HepG2 (cell line): Measurements from ENCODE around the gene TSSK3. TPM values are rescaled to one million over a fixed set of nuclear protein-coding genes. Genes with fewer than 3 reads are reported as not detected.
A peak's percentile ranks its signal among the peaks of the same experiment; 100 is the strongest.

ENCODE experiments used
- SIX4 ChIP-seq: sonication (generic); formaldehyde crosslinking; IDR thresholded peaks from 2 replicates; pipeline ENCODE4 v1.4.0; 2020; ENCODE audit warnings: missing genetic modification reagents
- TAF1 ChIP-seq: sonication (generic); formaldehyde crosslinking; IDR thresholded peaks from 2 replicates; pipeline ENCODE4 v1.4.0; 2020; ENCODE audit warnings: missing genetic modification reagents
- XRCC5 ChIP-seq: fragments of 200-400 bp; formaldehyde crosslinking; optimal IDR thresholded peaks from 2 replicates; pipeline ENCODE3; 2017; ENCODE audit warnings: mild to moderate bottlenecking, low read length
- ZKSCAN5 ChIP-seq: sonication (generic); formaldehyde crosslinking; IDR thresholded peaks from 2 replicates; pipeline ENCODE4 v1.5.1; 2020; ENCODE audit warnings: mild to moderate bottlenecking, missing genetic modification reagents
- ZNF10 ChIP-seq: sonication (generic); formaldehyde crosslinking; IDR thresholded peaks from 2 replicates; pipeline ENCODE4 v1.4.0; 2020; ENCODE audit warnings: mild to moderate bottlenecking, low read depth, missing genetic modification reagents, borderline replicate concordance
- ZNF20 ChIP-seq: sonication (generic); formaldehyde crosslinking; IDR thresholded peaks from 2 replicates; pipeline ENCODE4 v1.4.0; 2020; ENCODE audit warnings: mild to moderate bottlenecking, moderate library complexity, missing genetic modification reagents
- ZNF333 ChIP-seq: sonication (generic); formaldehyde crosslinking; IDR thresholded peaks from 2 replicates; pipeline ENCODE4 v1.4.0; 2020; ENCODE audit warnings: mild to moderate bottlenecking, missing genetic modification reagents, borderline replicate concordance
- ZNF563 ChIP-seq: sonication (generic); formaldehyde crosslinking; IDR thresholded peaks from 2 replicates; pipeline ENCODE4 v1.8.0; 2022; ENCODE audit warnings: mild to moderate bottlenecking, moderate library complexity, missing genetic modification reagents
- ZNF616 ChIP-seq: sonication (generic); formaldehyde crosslinking; IDR thresholded peaks from 2 replicates; pipeline ENCODE4 v1.5.0; 2020; ENCODE audit warnings: low read depth, mild to moderate bottlenecking, missing genetic modification reagents
- ZNF773 ChIP-seq: sonication (generic); formaldehyde crosslinking; IDR thresholded peaks from 2 replicates; pipeline ENCODE4 v1.4.0; 2020; ENCODE audit warnings: missing genetic modification reagents, borderline replicate concordance
- polyA plus RNA-seq, 8 experiments: library from polyadenylated mRNA; depleted of rRNA in 3 of 8; stranded (reverse) in 7 of 8; unstranded in 1 of 8; fragments of >200 nt; fragmentation: Illumina TruSeq in 4 of 8; extraction: Trizol in 4 of 8; gene quantifications; 2 replicates each; pipeline versions ENCODE4 v1.2.1 to v1.2.3, GENCODE V29; 2011 to 2016; ENCODE audit warnings: low read depth in 4 of 8, missing spikeins in 1 of 8, mixed read lengths in 1 of 8; ENCODE audit not compliant: insufficient read depth in 1 of 8
- total RNA-seq, 5 experiments: library from RNA; depleted of rRNA; stranded (reverse); fragments of >200 nt; fragmentation: Illumina TruSeq; extraction: Trizol; gene quantifications; 2 replicates each; pipeline ENCODE4 v1.2.3, GENCODE V29; 2016; ENCODE audit warnings: low read depth in 1 of 5
- TF ChIP-seq, protein P1 (sequence below): sonication (generic); formaldehyde crosslinking; IDR thresholded peaks from 2 replicates; pipeline ENCODE4 v1.8.0; 2022; ENCODE audit warnings: mild to moderate bottlenecking, missing genetic modification reagents; ENCODE audit not compliant: insufficient replicate concordance
- TF ChIP-seq, protein P2 (sequence below): IDR thresholded peaks from 2 replicates; pipeline ENCODE4 v1.6.1; 2012; ENCODE audit warnings: low read length, improper control_type of control experiment
- TF ChIP-seq, protein P3 (sequence below): sonication (generic); formaldehyde crosslinking; IDR thresholded peaks from 2 replicates; pipeline ENCODE4 v1.8.1; 2023; ENCODE audit warnings: mild to moderate bottlenecking, missing genetic modification reagents, borderline replicate concordance
- TF ChIP-seq, protein P4 (sequence below): IDR thresholded peaks from 2 replicates; pipeline ENCODE4 v1.6.1; 2016; ENCODE audit warnings: low read depth
- TF ChIP-seq, protein P5 (sequence below): sonication (generic); formaldehyde crosslinking; IDR thresholded peaks from 2 replicates; pipeline ENCODE4 v1.8.1; 2023; ENCODE audit warnings: mild to moderate bottlenecking, moderate library complexity, missing genetic modification reagents
- TF ChIP-seq, protein P6 (sequence below): sonication (generic); formaldehyde crosslinking; IDR thresholded peaks from 2 replicates; pipeline ENCODE4 v1.4.0; 2020; ENCODE audit warnings: mild to moderate bottlenecking, missing genetic modification reagents

The TSSK3 gene
- total and polyA plus RNA-seq, 2 of the 13 experiments (the other 11 are each of a cell fraction or from before 2014, with no cell fraction given) = 1.0 to 1.1 TPM

DNA sequence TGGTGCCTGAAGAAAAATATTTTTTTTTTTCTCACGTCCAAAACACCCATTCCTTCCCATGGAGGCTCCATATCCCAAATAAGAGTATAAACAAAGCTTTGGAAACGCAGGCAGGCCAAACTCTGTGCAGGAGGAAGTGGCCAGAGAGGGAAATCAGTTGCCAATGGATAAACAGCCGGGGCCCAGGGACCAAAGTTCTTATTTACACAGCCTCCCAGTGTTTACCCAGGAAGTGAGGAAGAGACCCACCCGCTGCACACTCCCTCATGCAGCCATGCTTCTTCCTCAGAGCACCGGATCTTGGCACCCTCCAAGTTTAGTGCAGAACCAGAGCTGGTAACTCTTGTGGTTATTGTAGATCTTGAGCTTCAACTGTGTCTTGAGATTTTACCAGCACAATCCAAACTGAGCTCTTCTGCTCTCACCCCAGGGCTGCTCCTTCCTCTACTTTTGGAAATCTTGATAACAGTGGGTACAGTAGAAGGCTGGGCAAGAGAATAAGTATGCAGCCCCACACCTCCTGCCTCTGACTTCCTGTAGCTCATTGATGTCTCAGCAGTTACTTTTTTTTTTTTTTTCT lies 40.5 kb upstream of the TSSK3 start (continued):
- TF ChIP-seq, protein P1, sequence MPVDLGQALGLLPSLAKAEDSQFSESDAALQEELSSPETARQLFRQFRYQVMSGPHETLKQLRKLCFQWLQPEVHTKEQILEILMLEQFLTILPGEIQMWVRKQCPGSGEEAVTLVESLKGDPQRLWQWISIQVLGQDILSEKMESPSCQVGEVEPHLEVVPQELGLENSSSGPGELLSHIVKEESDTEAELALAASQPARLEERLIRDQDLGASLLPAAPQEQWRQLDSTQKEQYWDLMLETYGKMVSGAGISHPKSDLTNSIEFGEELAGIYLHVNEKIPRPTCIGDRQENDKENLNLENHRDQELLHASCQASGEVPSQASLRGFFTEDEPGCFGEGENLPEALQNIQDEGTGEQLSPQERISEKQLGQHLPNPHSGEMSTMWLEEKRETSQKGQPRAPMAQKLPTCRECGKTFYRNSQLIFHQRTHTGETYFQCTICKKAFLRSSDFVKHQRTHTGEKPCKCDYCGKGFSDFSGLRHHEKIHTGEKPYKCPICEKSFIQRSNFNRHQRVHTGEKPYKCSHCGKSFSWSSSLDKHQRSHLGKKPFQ = peak; percentile 37
- TF ChIP-seq, protein P2, sequence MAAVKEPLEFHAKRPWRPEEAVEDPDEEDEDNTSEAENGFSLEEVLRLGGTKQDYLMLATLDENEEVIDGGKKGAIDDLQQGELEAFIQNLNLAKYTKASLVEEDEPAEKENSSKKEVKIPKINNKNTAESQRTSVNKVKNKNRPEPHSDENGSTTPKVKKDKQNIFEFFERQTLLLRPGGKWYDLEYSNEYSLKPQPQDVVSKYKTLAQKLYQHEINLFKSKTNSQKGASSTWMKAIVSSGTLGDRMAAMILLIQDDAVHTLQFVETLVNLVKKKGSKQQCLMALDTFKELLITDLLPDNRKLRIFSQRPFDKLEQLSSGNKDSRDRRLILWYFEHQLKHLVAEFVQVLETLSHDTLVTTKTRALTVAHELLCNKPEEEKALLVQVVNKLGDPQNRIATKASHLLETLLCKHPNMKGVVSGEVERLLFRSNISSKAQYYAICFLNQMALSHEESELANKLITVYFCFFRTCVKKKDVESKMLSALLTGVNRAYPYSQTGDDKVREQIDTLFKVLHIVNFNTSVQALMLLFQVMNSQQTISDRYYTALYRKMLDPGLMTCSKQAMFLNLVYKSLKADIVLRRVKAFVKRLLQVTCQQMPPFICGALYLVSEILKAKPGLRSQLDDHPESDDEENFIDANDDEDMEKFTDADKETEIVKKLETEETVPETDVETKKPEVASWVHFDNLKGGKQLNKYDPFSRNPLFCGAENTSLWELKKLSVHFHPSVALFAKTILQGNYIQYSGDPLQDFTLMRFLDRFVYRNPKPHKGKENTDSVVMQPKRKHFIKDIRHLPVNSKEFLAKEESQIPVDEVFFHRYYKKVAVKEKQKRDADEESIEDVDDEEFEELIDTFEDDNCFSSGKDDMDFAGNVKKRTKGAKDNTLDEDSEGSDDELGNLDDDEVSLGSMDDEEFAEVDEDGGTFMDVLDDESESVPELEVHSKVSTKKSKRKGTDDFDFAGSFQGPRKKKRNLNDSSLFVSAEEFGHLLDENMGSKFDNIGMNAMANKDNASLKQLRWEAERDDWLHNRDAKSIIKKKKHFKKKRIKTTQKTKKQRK = no peak
- TF ChIP-seq ZNF563 (CRISPR knock-in tag) (no peak), ZKSCAN5 (CRISPR knock-in tag) (peak; percentile 66; the same call in 1 of the 2 replicates), ZNF773 (CRISPR knock-in tag) (no peak), XRCC5 (peak; percentile 52), ZNF10 (CRISPR knock-in tag) (no peak), SIX4 (CRISPR knock-in tag) (0 out of 2 replicates have a peak, but pooled peaks have one; percentile 24), ZNF616 (CRISPR knock-in tag) (no peak), ZNF20 (CRISPR knock-in tag) (no peak), TAF1 (CRISPR knock-in tag) (no peak), ZNF333 (CRISPR knock-in tag) (no peak)
- TF ChIP-seq, protein P3, sequence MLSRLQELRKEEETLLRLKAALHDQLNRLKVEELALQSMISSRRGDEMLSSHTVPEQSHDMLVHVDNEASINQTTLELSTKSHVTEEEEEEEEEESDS (CRISPR knock-in tag) = no peak
- TF ChIP-seq, protein P4, sequence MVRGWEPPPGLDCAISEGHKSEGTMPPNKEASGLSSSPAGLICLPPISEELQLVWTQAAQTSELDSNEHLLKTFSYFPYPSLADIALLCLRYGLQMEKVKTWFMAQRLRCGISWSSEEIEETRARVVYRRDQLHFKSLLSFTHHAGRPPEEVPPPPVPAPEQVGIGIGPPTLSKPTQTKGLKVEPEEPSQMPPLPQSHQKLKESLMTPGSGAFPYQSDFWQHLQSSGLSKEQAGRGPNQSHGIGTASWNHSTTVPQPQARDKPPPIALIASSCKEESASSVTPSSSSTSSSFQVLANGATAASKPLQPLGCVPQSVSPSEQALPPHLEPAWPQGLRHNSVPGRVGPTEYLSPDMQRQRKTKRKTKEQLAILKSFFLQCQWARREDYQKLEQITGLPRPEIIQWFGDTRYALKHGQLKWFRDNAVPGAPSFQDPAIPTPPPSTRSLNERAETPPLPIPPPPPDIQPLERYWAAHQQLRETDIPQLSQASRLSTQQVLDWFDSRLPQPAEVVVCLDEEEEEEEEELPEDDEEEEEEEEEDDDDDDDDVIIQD = 0 out of 2 replicates have a peak, but pooled peaks have one; percentile 35
- TF ChIP-seq, protein P5, sequence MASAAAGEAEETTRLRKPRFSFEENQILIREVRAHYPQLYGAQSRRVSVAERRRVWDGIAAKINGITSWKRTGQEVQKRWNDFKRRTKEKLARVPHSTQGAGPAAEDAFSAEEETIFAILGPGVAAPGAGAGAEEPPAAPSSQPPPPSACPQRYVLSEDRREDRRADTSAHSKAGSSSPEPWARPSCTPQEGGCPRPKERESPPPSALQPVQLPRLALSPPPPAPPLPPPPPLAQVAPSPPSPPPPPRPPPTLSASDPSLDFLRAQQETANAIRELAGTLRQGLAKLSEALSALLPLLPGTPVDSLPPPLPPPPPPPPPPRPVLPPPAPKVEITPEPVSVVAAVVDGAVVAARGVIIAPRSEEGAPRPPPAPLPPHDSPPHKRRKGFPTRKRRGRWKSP (CRISPR knock-in tag) = peak; percentile 82; the same call in 1 of the 2 replicates
- TF ChIP-seq, protein P6, sequence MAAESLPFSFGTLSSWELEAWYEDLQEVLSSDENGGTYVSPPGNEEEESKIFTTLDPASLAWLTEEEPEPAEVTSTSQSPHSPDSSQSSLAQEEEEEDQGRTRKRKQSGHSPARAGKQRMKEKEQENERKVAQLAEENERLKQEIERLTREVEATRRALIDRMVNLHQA (CRISPR knock-in tag) = no peak
